Liver (tissue), 3 donors: Measurements from ENCODE around the gene SORCS2.

Source experiments
- EGR1 ChIP-seq, 2 donors: IDR thresholded peaks; 2 replicates each; pipeline ENCODE4 v1.6.1; 2016 to 2018; ENCODE audit warnings: antibody characterized with exemption in 2 of 2, low read depth in 2 of 2
- GABPA ChIP-seq, 2 donors: IDR thresholded peaks in 1 of 2; conservative IDR thresholded peaks in 1 of 2; 2 replicates each; pipeline ENCODE4 v1.6.1; 2016; ENCODE audit warnings: antibody characterized with exemption in 2 of 2, mild to moderate bottlenecking in 1 of 2, moderate library complexity in 1 of 2
- RXRA ChIP-seq, 2 donors: IDR thresholded peaks; 2 replicates each; pipeline ENCODE4 v1.6.1; 2017 to 2018; ENCODE audit warnings: antibody characterized with exemption in 2 of 2, mild to moderate bottlenecking in 1 of 2
- YY1 ChIP-seq: IDR thresholded peaks from 2 replicates; pipeline ENCODE4 v1.6.1; 2016; ENCODE audit warnings: antibody characterized with exemption, mild to moderate bottlenecking
- TF ChIP-seq, protein P1 (sequence below): fragments of 150-350 bp; IDR thresholded peaks from 2 replicates; pipeline ENCODE4 v1.5.1; 2017; ENCODE audit warnings: improper control_type of control experiment, low read depth, low read length; ENCODE audit not compliant: missing input control
- TF ChIP-seq, protein P2 (sequence below): IDR thresholded peaks from 2 replicates; pipeline ENCODE4 v1.6.1; 2016; ENCODE audit warnings: antibody characterized with exemption
- TF ChIP-seq, protein P3 (sequence below): IDR thresholded peaks from 2 replicates; pipeline ENCODE4 v1.6.1; 2016; ENCODE audit warnings: antibody characterized with exemption
- TF ChIP-seq, protein P4 (sequence below): IDR thresholded peaks from 2 replicates; pipeline ENCODE4 v1.6.1; 2016; ENCODE audit warnings: antibody characterized with exemption, mild to moderate bottlenecking
- donor health status: healthy.
- donor health status: healthy.

DNA sequence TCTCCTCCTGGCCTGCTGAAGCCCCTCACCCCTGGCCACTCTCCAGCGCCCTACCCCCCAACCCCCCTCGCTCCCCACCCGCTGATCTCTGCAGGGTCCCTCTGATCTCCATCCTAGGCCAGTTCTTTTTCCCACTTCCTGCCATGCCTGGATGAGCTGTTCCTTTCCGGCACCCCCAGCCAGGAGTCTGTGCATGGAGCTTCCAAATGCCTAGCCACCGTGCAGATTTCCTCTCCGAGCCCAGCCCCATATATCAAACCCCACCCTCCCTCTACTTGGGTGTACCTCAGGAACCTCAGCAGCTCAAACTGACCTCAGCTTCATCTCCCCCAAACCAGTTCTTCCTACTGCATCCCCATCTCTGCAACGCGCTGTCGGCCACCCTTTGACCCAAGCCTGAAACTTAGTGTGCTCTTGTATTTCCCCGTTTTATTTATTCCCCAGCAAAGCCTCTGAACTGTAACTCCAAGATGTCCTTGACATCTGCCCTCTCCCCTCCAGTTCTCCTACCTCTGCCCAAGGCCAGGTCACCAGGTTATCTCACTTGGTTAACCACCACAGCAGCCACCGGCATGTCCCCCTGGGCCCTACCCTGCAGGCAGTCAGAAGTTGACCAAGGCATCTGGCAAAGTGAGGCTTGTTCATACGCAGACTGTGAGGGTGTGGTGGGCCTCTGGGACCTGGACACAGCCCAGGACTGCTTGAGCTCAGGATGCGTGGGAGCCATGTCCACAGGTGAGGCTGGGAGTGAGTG lies 437.3 kb downstream of the SORCS2 start:
- TF ChIP-seq, protein P1, sequence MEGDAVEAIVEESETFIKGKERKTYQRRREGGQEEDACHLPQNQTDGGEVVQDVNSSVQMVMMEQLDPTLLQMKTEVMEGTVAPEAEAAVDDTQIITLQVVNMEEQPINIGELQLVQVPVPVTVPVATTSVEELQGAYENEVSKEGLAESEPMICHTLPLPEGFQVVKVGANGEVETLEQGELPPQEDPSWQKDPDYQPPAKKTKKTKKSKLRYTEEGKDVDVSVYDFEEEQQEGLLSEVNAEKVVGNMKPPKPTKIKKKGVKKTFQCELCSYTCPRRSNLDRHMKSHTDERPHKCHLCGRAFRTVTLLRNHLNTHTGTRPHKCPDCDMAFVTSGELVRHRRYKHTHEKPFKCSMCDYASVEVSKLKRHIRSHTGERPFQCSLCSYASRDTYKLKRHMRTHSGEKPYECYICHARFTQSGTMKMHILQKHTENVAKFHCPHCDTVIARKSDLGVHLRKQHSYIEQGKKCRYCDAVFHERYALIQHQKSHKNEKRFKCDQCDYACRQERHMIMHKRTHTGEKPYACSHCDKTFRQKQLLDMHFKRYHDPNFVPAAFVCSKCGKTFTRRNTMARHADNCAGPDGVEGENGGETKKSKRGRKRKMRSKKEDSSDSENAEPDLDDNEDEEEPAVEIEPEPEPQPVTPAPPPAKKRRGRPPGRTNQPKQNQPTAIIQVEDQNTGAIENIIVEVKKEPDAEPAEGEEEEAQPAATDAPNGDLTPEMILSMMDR = no peak
- TF ChIP-seq RXRA (IDR thresholded peaks at IDR 0.05) (no peak), YY1 (no peak), GABPA (IDR thresholded peaks at IDR 0.05 in 1 of 2, conservative IDR thresholded peaks at IDR 0.05 in 1 of 2) (no peak), EGR1 (IDR thresholded peaks at IDR 0.05; ENCODE audit: low read depth in 2 of 2) (no peak)
- TF ChIP-seq, protein P2, sequence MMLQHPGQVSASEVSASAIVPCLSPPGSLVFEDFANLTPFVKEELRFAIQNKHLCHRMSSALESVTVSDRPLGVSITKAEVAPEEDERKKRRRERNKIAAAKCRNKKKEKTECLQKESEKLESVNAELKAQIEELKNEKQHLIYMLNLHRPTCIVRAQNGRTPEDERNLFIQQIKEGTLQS = no peak
- TF ChIP-seq, protein P3, sequence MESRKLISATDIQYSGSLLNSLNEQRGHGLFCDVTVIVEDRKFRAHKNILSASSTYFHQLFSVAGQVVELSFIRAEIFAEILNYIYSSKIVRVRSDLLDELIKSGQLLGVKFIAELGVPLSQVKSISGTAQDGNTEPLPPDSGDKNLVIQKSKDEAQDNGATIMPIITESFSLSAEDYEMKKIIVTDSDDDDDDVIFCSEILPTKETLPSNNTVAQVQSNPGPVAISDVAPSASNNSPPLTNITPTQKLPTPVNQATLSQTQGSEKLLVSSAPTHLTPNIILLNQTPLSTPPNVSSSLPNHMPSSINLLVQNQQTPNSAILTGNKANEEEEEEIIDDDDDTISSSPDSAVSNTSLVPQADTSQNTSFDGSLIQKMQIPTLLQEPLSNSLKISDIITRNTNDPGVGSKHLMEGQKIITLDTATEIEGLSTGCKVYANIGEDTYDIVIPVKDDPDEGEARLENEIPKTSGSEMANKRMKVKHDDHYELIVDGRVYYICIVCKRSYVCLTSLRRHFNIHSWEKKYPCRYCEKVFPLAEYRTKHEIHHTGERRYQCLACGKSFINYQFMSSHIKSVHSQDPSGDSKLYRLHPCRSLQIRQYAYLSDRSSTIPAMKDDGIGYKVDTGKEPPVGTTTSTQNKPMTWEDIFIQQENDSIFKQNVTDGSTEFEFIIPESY = no peak
- TF ChIP-seq, protein P4, sequence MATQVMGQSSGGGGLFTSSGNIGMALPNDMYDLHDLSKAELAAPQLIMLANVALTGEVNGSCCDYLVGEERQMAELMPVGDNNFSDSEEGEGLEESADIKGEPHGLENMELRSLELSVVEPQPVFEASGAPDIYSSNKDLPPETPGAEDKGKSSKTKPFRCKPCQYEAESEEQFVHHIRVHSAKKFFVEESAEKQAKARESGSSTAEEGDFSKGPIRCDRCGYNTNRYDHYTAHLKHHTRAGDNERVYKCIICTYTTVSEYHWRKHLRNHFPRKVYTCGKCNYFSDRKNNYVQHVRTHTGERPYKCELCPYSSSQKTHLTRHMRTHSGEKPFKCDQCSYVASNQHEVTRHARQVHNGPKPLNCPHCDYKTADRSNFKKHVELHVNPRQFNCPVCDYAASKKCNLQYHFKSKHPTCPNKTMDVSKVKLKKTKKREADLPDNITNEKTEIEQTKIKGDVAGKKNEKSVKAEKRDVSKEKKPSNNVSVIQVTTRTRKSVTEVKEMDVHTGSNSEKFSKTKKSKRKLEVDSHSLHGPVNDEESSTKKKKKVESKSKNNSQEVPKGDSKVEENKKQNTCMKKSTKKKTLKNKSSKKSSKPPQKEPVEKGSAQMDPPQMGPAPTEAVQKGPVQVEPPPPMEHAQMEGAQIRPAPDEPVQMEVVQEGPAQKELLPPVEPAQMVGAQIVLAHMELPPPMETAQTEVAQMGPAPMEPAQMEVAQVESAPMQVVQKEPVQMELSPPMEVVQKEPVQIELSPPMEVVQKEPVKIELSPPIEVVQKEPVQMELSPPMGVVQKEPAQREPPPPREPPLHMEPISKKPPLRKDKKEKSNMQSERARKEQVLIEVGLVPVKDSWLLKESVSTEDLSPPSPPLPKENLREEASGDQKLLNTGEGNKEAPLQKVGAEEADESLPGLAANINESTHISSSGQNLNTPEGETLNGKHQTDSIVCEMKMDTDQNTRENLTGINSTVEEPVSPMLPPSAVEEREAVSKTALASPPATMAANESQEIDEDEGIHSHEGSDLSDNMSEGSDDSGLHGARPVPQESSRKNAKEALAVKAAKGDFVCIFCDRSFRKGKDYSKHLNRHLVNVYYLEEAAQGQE = no peak
